Smooth muscle cell (in vitro differentiated cells): Measurements from ENCODE around the gene SLIT3. TPM values are rescaled to one million over a fixed set of nuclear protein-coding genes. Genes with fewer than 3 reads are reported as not detected.
A peak's percentile ranks its signal among the peaks of the same experiment; 100 is the strongest.

ENCODE experiments used
- DNase-seq: peaks from one replicate; lab custom pipeline; 2025; ENCODE audit not compliant: unreplicated experiment; lab: John Stamatoyannopoulos, UW
- H2AFZ ChIP-seq: fragments of 200-600 bp; sonication (generic); 2 replicates; pipeline ENCODE4 v1.6.0; 2016; ENCODE audit warnings: antibody characterized with exemption, low read depth, mild to moderate bottlenecking
- H3F3A ChIP-seq: fragments of 200-600 bp; sonication (generic); 2 replicates; pipeline ENCODE4 v1.6.0; 2017; ENCODE audit warnings: antibody characterized with exemption, low read depth
- H3K27ac ChIP-seq: fragments of 200-600 bp; sonication (generic); 2 replicates; pipeline ENCODE4 v1.5.1; 2016; ENCODE audit warnings: low read depth, mild to moderate bottlenecking
- H3K27me3 ChIP-seq: fragments of 200-600 bp; sonication (generic); 2 replicates; pipeline ENCODE4 v1.6.1; 2016; ENCODE audit warnings: low read depth, mild to moderate bottlenecking
- H3K36me3 ChIP-seq: fragments of 200-600 bp; sonication (generic); 2 replicates; pipeline ENCODE4 v1.5.1; 2016; ENCODE audit warnings: low read depth
- H3K4me1 ChIP-seq: fragments of 200-600 bp; sonication (generic); 2 replicates; pipeline ENCODE4 v1.5.1; 2016; ENCODE audit warnings: low read depth
- H3K4me2 ChIP-seq: fragments of 200-600 bp; sonication (generic); 2 replicates; pipeline ENCODE4 v1.6.0; 2016; ENCODE audit warnings: mild to moderate bottlenecking
- H3K4me3 ChIP-seq: fragments of 200-600 bp; sonication (generic); 2 replicates; pipeline ENCODE4 v1.5.1; 2016; ENCODE audit warnings: mild to moderate bottlenecking
- H3K79me2 ChIP-seq: fragments of 200-600 bp; sonication (generic); 2 replicates; pipeline ENCODE4 v1.6.0; 2016; ENCODE audit warnings: low read depth, mild to moderate bottlenecking
- H3K9ac ChIP-seq: fragments of 200-600 bp; sonication (generic); 2 replicates; pipeline ENCODE4 v1.6.0; 2016; ENCODE audit warnings: low read depth
- H3K9me3 ChIP-seq: fragments of 200-600 bp; sonication (generic); replicated peaks from 2 replicates; pipeline ENCODE4 v1.5.1; 2016; ENCODE audit warnings: low read depth
- H4K20me1 ChIP-seq: fragments of 200-600 bp; sonication (generic); 2 replicates; pipeline ENCODE4 v1.6.0; 2016; ENCODE audit warnings: low read depth
- CTCF ChIP-seq: fragments of 200-600 bp; sonication (generic); IDR thresholded peaks from 2 replicates; pipeline ENCODE4 v1.5.1; 2017; ENCODE audit warnings: borderline replicate concordance, mild to moderate bottlenecking, antibody characterized with exemption; ENCODE audit not compliant: insufficient read depth, poor library complexity, severe bottlenecking
- WGBS: methylation state at CpG from one replicate; pipeline ENCODE4 v1.1.7; 2016; ENCODE audit warnings: low lambda C conversion rate; 5-methylcytosine and 5-hydroxymethylcytosine counted together
- polyA plus RNA-seq: library from polyadenylated mRNA; unstranded; fragments of >200 nt; fragmentation: Nextera tagmentation; extraction: Ambion mirVana; gene quantifications from 2 replicates; pipeline ENCODE4 v1.2.1, GENCODE V29; 2016
- total RNA-seq: library from RNA; depleted of rRNA; stranded (reverse); fragments of >200 nt; gene quantifications from 2 replicates; pipeline ENCODE4 v1.2.3, GENCODE V29; 2014

The SLIT3 gene
- total and polyA plus RNA-seq, 2 experiments from 2014 or later: 25.4 to 29.5 TPM

- Histone ChIP-seq H3F3A (peaks cover 12% of the 10 kb centered on the region), H4K20me1 (peaks cover 4% of the 10 kb centered on the region), H3K9ac (no peak overlapping the region), H3K4me3 (no peak overlapping the region), H3K4me2 (no peak overlapping the region), H3K79me2 (no peaks in the 10 kb centered on the region), H3K36me3 (no peaks in the 10 kb centered on the region), H3K27me3 (no peaks in the 10 kb centered on the region), H2AFZ (no peak overlapping the region), H3K9me3 (no peaks in the 10 kb centered on the region), H3K4me1 (peaks cover 15% of the 10 kb centered on the region), H3K27ac (no peak overlapping the region)
- DNase-seq: no peak
- TF ChIP-seq CTCF: no peak
- WGBS: 94% methylated on average over 8 of the region's 8 CpGs
Observed at GRCh38 chr5:169166078-169166477, 134.9 kb downstream of the SLIT3 start.

DNA sequence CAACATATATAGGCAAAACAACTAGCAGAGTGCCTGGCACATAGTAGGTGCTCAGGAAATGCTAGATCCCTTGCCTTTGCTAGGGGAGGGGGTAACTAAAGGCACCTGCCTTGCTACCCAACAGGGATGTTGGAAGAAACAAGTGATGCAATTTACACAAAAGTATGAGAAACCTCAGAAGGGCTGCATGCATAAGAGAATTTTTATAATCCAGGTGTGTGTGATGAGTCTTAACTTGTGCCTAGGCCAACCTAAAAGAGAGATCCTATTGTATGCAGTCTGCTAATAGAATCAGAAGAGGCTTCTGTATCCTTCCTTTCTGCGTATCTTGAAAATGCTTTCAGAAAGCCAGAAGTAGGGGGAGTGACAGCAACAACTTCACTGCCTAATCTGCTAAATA lies 135.9 kb downstream of the SLIT3 start:
- H3K4me2 ChIP-seq: no peak overlapping the region

GRCh38 chr5:169164481-169164925 lies 136.4 kb downstream of the SLIT3 start:
- H3F3A ChIP-seq: peaks cover 12% of the 10 kb centered on the region
- no peak overlapping the region for H2AFZ ChIP-seq
- no peak for DNase-seq
- no peak for TF ChIP-seq CTCF
- H3K27ac ChIP-seq: peak overlapping the region; percentile 72
- no peaks in the 10 kb centered on the region for H3K27me3 ChIP-seq
- peak overlapping the region; percentile 49 for H3K4me2 ChIP-seq
- H3K4me1 ChIP-seq: peaks cover 22% of the 10 kb centered on the region
- H3K9ac ChIP-seq: no peak overlapping the region
- WGBS: 41% methylated on average over 6 of the region's 6 CpGs
- H4K20me1 ChIP-seq: peaks cover 4% of the 10 kb centered on the region
- no peaks in the 10 kb centered on the region for H3K36me3 ChIP-seq
- H3K4me3 ChIP-seq: no peak overlapping the region
- H3K9me3 ChIP-seq: no peaks in the 10 kb centered on the region
- H3K79me2 ChIP-seq: no peaks in the 10 kb centered on the region

More for the DNA sequence above, 135.9 kb downstream of the SLIT3 start:
- Histone ChIP-seq H2AFZ (no peak overlapping the region), H3K4me3 (no peak overlapping the region), H3K36me3 (no peaks in the 10 kb centered on the region), H3F3A (peaks cover 12% of the 10 kb centered on the region), H3K9me3 (no peaks in the 10 kb centered on the region), H3K27ac (peak overlapping the region; percentile 72), H3K4me1 (peaks cover 22% of the 10 kb centered on the region), H3K79me2 (no peaks in the 10 kb centered on the region), H4K20me1 (peaks cover 4% of the 10 kb centered on the region), H3K9ac (no peak overlapping the region), H3K27me3 (no peaks in the 10 kb centered on the region)
- WGBS: 100% methylated on average over 1 of the region's 1 CpG
- TF ChIP-seq CTCF: no peak
- no peak for DNase-seq

GRCh38 chr5:169162407-169162806 lies 138.5 kb downstream of the SLIT3 start:
- H3K27ac ChIP-seq: peak overlapping the region; percentile 66
- H3K9me3 ChIP-seq: peaks cover 7% of the 10 kb centered on the region
- no peaks in the 10 kb centered on the region for H4K20me1 ChIP-seq
- no peaks in the 10 kb centered on the region for H3K36me3 ChIP-seq
- no peak overlapping the region for H2AFZ ChIP-seq
- TF ChIP-seq CTCF: no peak
- DNase-seq: no peak
- H3K27me3 ChIP-seq: no peaks in the 10 kb centered on the region
- no peaks in the 10 kb centered on the region for H3K79me2 ChIP-seq
- H3K9ac ChIP-seq: peak overlapping the region; percentile 6
- H3F3A ChIP-seq: peaks cover 12% of the 10 kb centered on the region
- no peak overlapping the region for H3K4me3 ChIP-seq
- 10% methylated on average over 3 of the region's 3 CpGs for WGBS
- peak overlapping the region; percentile 66 for H3K4me2 ChIP-seq
- H3K4me1 ChIP-seq: peaks cover 22% of the 10 kb centered on the region
